ENCODE data around the gene EPHA2.

EPHA2 gene

GRCh38 chr1:16191916-16192546 is 36.2 kb upstream of the EPHA2 start:
- ATAC-seq, result no peak

GRCh38 chr1:16191309-16191708 is 35.4 kb upstream of the EPHA2 start:
- no peak for ATAC-seq
- TF ChIP-seq TCF4 (CRISPR knock-in tag; IDR thresholded peaks at IDR 0.05; ENCODE audit: borderline replicate concordance) (no peak), TSHZ2 (CRISPR knock-in tag; IDR thresholded peaks at IDR 0.05) (no peak), ESRRG (CRISPR knock-in tag; IDR thresholded peaks at IDR 0.05) (no peak), ZNF70 (CRISPR knock-in tag; IDR thresholded peaks at IDR 0.05) (no peak), BACH2 (CRISPR knock-in tag; IDR thresholded peaks at IDR 0.05; ENCODE audit: borderline replicate concordance) (no peak), TOX (CRISPR knock-in tag; IDR thresholded peaks at IDR 0.05; ENCODE audit: borderline replicate concordance) (no peak), SNAI2 (CRISPR knock-in tag; IDR thresholded peaks at IDR 0.05) (no peak), CSDC2 (CRISPR knock-in tag; IDR thresholded peaks at IDR 0.05) (no peak), POU6F1 (CRISPR knock-in tag; IDR thresholded peaks at IDR 0.05; ENCODE audit: borderline replicate concordance, low read depth) (no peak), ISL1 (CRISPR knock-in tag; IDR thresholded peaks at IDR 0.05) (no peak), ZNF565 (CRISPR knock-in tag; conservative IDR thresholded peaks at IDR 0.05; ENCODE audit: low read depth) (no peak), ARNTL (CRISPR knock-in tag; IDR thresholded peaks at IDR 0.05; ENCODE audit: borderline replicate concordance, low read depth) (no peak), PATZ1 (CRISPR knock-in tag; IDR thresholded peaks at IDR 0.05; ENCODE audit: borderline replicate concordance) (no peak)

More at GRCh38 chr1:16191916-16192546, 36.2 kb upstream of the EPHA2 start:
- TF ChIP-seq ISL1 (CRISPR knock-in tag; IDR thresholded peaks at IDR 0.05), result no peak
- TF ChIP-seq ESRRG (CRISPR knock-in tag; IDR thresholded peaks at IDR 0.05), result no peak
- TF ChIP-seq CSRNP3 (CRISPR knock-in tag; IDR thresholded peaks at IDR 0.05), result no peak
- TF ChIP-seq ZC3H10 (CRISPR knock-in tag; IDR thresholded peaks at IDR 0.05), result no peak
- TF ChIP-seq TSHZ2 (CRISPR knock-in tag; IDR thresholded peaks at IDR 0.05), result no peak
- TF ChIP-seq PPARA (CRISPR knock-in tag; IDR thresholded peaks at IDR 0.05; ENCODE audit: borderline replicate concordance), result no peak
- TF ChIP-seq GLIS3 (CRISPR knock-in tag; IDR thresholded peaks at IDR 0.05), result no peak
- no peak for TF ChIP-seq ZNF565 (CRISPR knock-in tag; conservative IDR thresholded peaks at IDR 0.05; ENCODE audit: low read depth)
- no peak for TF ChIP-seq ARNTL (CRISPR knock-in tag; IDR thresholded peaks at IDR 0.05; ENCODE audit: borderline replicate concordance, low read depth)
- no peak for TF ChIP-seq POU6F1 (CRISPR knock-in tag; IDR thresholded peaks at IDR 0.05; ENCODE audit: borderline replicate concordance, low read depth)
- no peak for TF ChIP-seq SNAI2 (CRISPR knock-in tag; IDR thresholded peaks at IDR 0.05)

All from SK-N-SH treated with all-trans-retinoic acid at 6 μM for 48 hours (cell line).